Measurements from ENCODE around the gene MYMX.
A peak's percentile ranks its signal among the peaks of the same experiment; 100 is the strongest.

Gene MYMX

DNA sequence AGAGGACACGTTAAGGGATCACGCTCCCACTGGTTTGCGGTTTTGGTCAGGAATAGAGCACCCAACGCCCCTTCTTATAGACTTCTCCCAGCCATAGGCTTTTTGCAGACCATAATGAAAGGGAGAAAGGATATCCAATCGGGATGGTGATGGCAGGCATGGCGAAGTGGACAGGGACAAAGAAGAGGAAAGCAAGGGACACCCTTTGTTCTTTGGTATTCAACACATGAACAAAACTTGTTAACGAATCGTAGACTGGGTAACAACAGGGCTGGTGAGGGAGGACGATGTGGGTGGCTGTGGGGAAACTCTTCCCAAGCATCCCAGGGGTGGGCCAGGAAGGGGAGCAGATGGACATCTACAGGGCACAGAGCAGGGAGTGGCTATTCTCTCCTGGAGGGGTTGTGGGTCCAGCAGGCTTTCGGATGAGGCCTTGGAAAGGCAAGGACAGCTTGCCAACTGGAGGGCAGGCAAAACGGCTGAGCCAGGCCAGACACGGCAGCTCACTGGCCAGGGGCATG, 28.7 kb downstream of the MYMX start:
- peak overlapping the region; percentile 95 for H3K27ac ChIP-seq
- TF ChIP-seq ZFX (IDR thresholded peaks at IDR 0.05) = no peak; the same call in 1 of the 2 replicates
- TF ChIP-seq CTCF (conservative IDR thresholded peaks at IDR 0.05) = no peak

DNA sequence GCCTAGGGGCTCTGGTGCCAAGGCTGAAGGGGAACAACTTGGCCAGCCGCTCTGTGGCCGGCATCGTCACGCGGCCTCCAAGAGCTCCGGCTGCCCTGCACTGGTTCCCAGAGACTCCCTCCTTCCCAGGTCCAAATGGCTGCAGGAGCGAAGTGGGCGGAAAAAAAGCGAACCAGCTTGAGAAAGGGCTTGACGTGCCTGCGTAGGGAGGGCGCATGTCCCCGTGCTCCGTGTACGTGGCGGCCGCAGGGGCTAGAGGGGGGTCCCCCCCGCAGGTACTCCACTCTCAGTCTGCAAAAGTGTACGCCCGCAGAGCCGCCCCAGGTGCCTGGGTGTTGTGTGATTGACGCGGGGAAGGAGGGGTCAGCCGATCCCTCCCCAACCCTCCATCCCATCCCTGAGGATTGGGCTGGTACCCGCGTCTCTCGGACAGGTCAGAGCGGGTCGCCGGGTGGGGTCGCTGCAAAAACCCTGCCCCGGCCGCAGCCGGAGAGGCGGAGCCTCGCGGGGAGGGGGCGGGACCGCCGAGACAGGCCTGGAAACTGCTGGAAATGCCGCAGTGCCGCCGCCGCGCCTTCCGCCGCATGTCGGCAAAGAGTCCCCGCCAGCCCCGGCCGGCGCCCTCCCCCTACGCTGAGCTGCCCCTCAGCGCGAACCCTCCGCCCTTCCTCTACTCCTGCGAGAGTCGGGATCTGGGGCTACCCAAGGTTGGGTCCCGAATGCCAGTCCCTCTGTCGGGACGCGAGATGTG, 29.4 kb downstream of the MYMX start:
- TF ChIP-seq ZFX (IDR thresholded peaks at IDR 0.05) = 0 out of 2 replicates have a peak, but pooled peaks have one; percentile 39
- peak; percentile 58 for TF ChIP-seq CTCF (conservative IDR thresholded peaks at IDR 0.05)
- peak overlapping the region; percentile 95 for H3K27ac ChIP-seq

- TF ChIP-seq CTCF (conservative IDR thresholded peaks at IDR 0.05) (no peak), ZFX (IDR thresholded peaks at IDR 0.05) (no peak)
- peak within 1 kb of the TSS; percentile 95 for H3K27ac ChIP-seq
These were observed 30.1 kb downstream of the MYMX start, which contains the start of gene HSP90AB1 for GRCh38 chr6:44246663-44247337. Gene HSP90AB1, plus strand, starts transcription at chr6:44247101. Its CDS starts 1,529 bp downstream, at chr6:44248630.

GRCh38 chr6:44247338-44248302, 30.9 kb downstream of the MYMX start:
- peak overlapping the region; percentile 95 for H3K27ac ChIP-seq
- TF ChIP-seq CTCF (conservative IDR thresholded peaks at IDR 0.05) (no peak), ZFX (IDR thresholded peaks at IDR 0.05) (peak; percentile 27; the same call in 1 of the 2 replicates)

GRCh38 chr6:44248579-44248978, 31.9 kb downstream of the MYMX start:
- no peak for TF ChIP-seq CTCF (conservative IDR thresholded peaks at IDR 0.05)
- TF ChIP-seq ZFX (IDR thresholded peaks at IDR 0.05) = no peak

DNA sequence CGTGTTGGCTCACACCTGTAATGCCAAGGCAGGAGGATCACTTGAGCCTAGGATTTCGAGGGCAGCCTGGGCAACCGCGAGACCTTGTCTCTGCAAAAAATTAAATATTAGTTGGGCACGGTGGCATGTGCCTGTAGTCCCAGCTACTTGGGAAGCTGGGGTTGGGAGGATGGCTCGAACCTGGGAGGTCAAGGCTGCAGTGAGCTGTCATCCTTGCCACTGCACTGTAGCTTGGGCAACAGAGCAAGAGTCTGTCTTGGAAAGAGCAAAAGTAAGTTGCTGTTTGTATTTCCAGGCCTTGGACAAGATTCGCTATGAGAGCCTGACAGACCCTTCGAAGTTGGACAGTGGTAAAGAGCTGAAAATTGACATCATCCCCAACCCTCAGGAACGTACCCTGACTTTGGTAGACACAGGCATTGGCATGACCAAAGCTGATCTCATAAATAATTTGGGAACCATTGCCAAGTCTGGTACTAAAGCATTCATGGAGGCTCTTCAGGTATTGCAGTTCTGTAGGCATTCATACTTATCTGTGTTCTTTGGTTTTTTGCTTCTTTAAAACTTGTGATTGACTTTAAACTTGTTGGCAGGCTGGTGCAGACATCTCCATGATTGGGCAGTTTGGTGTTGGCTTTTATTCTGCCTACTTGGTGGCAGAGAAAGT, 32.5 kb downstream of the MYMX start:
- peak overlapping the region; percentile 31 for H3K27ac ChIP-seq

More at GRCh38 chr6:44248579-44248978, 31.9 kb downstream of the MYMX start:
- H3K27ac ChIP-seq = peak overlapping the region; percentile 31; the same call in 1 of the 2 replicates

More for the DNA sequence above, 32.5 kb downstream of the MYMX start:
- TF ChIP-seq CTCF (conservative IDR thresholded peaks at IDR 0.05) (no peak), ZFX (IDR thresholded peaks at IDR 0.05) (no peak)

Data from C4-2B (cell line).